ENCODE measurements around the gene CLTRN. TPM values are rescaled to one million over a fixed set of nuclear protein-coding genes. Genes with fewer than 3 reads are reported as not detected.

Gene CLTRN
- total and polyA plus RNA-seq, 2 of the 8 experiments (the other 6 are each of a cell fraction or from before 2014, with no cell fraction given) = 1.2 to 1.3 TPM

Other genes starting within 250 kb of the CLTRN start
- gene PIR, start 171.5 kb downstream of the CLTRN start, total RNA-seq (2021; fragmentation: NEBNext Ultra II Directional; extraction: Animal tissue kit (Norgen Biotek cat#: 25700)) = 9.4 and 10.3 TPM in 2 replicates
- 5.1 and 6.4 TPM in 2 replicates for gene PIR, start 171.5 kb downstream of the CLTRN start, polyA plus RNA-seq (2011; rRNA removed)
- not detected in 2 replicates for gene BMX, start 164.0 kb downstream of the CLTRN start, total RNA-seq (2021; fragmentation: NEBNext Ultra II Directional; extraction: Animal tissue kit (Norgen Biotek cat#: 25700))
- gene BMX, start 164.0 kb downstream of the CLTRN start, polyA plus RNA-seq (2011; rRNA removed) = not detected in 2 replicates
- gene ACE2, start 63.8 kb downstream of the CLTRN start, total RNA-seq (2021; fragmentation: NEBNext Ultra II Directional; extraction: Animal tissue kit (Norgen Biotek cat#: 25700)) = 0.29 TPM in 1 of 2 replicates, not detected in the other
- gene ACE2, start 63.8 kb downstream of the CLTRN start, polyA plus RNA-seq (2011; rRNA removed) = 0.02 and 0.06 TPM in 2 replicates
- gene CA5B, start 73.5 kb upstream of the CLTRN start, total RNA-seq (2021; fragmentation: NEBNext Ultra II Directional; extraction: Animal tissue kit (Norgen Biotek cat#: 25700)) = 5.8 and 8.6 TPM in 2 replicates
- gene CA5B, start 73.5 kb upstream of the CLTRN start, polyA plus RNA-seq (2011; rRNA removed) = 2.3 and 3.3 TPM in 2 replicates
- gene ZRSR2, start 125.7 kb upstream of the CLTRN start, total RNA-seq (2021; fragmentation: NEBNext Ultra II Directional; extraction: Animal tissue kit (Norgen Biotek cat#: 25700)) = 6.9 and 7.6 TPM in 2 replicates
- 2.4 and 3.9 TPM in 2 replicates for gene ZRSR2, start 125.7 kb upstream of the CLTRN start, polyA plus RNA-seq (2011; rRNA removed)
- 230 and 237 TPM in 2 replicates for gene AP1S2, start 190.0 kb upstream of the CLTRN start, total RNA-seq (2021; fragmentation: NEBNext Ultra II Directional; extraction: Animal tissue kit (Norgen Biotek cat#: 25700))
- gene AP1S2, start 190.0 kb upstream of the CLTRN start, polyA plus RNA-seq (2011; rRNA removed) = 41.3 and 88.2 TPM in 2 replicates